Colon (tissue), 2 donors: ENCODE measurements around the gene OTOP3.

Experiments used
- FAIRE-seq: peaks from 2 replicates; lab custom pipeline; 2012; peaks lifted over from hg19 to GRCh38; lab: Jason Lieb, UNC
- donor health status: control.
- donor health status: control.

Gene OTOP3

GRCh38 chr17:74916851-74917199 is 18.9 kb upstream of the OTOP3 start:
- no peak for FAIRE-seq

- FAIRE-seq, result no peak
Measured at GRCh38 chr17:74917430-74917829, 18.3 kb upstream of the OTOP3 start.

GRCh38 chr17:74918906-74919305 is 16.8 kb upstream of the OTOP3 start:
- no peak for FAIRE-seq

- no peak for FAIRE-seq
Measured at GRCh38 chr17:74919440-74920305, 16.0 kb upstream of the OTOP3 start.

GRCh38 chr17:74920306-74920620 is 15.4 kb upstream of the OTOP3 start:
- no peak for FAIRE-seq

GRCh38 chr17:74920642-74921025 is 15.1 kb upstream of the OTOP3 start:
- no peak for FAIRE-seq

GRCh38 chr17:74921026-74921681 is 14.5 kb upstream of the OTOP3 start:
- no peak for FAIRE-seq

GRCh38 chr17:74921769-74922168 is 13.9 kb upstream of the OTOP3 start:
- FAIRE-seq, result no peak

- FAIRE-seq, result no peak
Measured at GRCh38 chr17:74922172-74922571, 13.5 kb upstream of the OTOP3 start.

GRCh38 chr17:74922694-74923537 is 12.8 kb upstream of the OTOP3 start, which contains the start of gene USH1G:
TSS of gene USH1G (minus strand) at chr17:74923255. CDS start at chr17:74923073, 182 bp downstream.
- FAIRE-seq, result no peak

- no peak for FAIRE-seq
Measured at GRCh38 chr17:74923538-74924249, 12.0 kb upstream of the OTOP3 start.

- no peak for FAIRE-seq
Measured at GRCh38 chr17:74924250-74924948, 11.3 kb upstream of the OTOP3 start, which contains the start of gene OTOP2. TSS of gene OTOP2 (plus strand) at chr17:74924273. CDS start at chr17:74924633, 360 bp downstream.

GRCh38 chr17:74925242-74925641 is 10.5 kb upstream of the OTOP3 start:
- no peak for FAIRE-seq

- no peak for FAIRE-seq
Measured at GRCh38 chr17:74928786-74929185, 6.9 kb upstream of the OTOP3 start.

GRCh38 chr17:74930535-74931036 is 5.1 kb upstream of the OTOP3 start:
- FAIRE-seq, result no peak

GRCh38 chr17:74935048-74935447 is 650 bp upstream of the OTOP3 start:
- FAIRE-seq, result no peak

- FAIRE-seq, result no peak
Measured at GRCh38 chr17:74936470-74936799, 737 bp downstream of the OTOP3 start.

GRCh38 chr17:74937064-74938051 is 1.7 kb downstream of the OTOP3 start:
- no peak for FAIRE-seq

- FAIRE-seq, result no peak
Measured at GRCh38 chr17:74938194-74938950, 2.7 kb downstream of the OTOP3 start.
